DLD1 (cell line): ENCODE data around the gene CGB5.
"Not testable (repeated sequence)": the region's sequence is repeated elsewhere in the genome, so short reads cannot be mapped to it uniquely, and the experiment has no call there.

Source experiments
- in situ Hi-C: cut with HindIII; loops from 2 replicates; pipeline ENCODE4 v1.10.0; 2017; ENCODE audit warnings: low sequenced_read_pairs

Gene CGB5

GRCh38 chr19:49056902-49057596 lies 13.4 kb downstream of the CGB5 start:
- in situ Hi-C loops: not testable (repeated sequence)

DNA sequence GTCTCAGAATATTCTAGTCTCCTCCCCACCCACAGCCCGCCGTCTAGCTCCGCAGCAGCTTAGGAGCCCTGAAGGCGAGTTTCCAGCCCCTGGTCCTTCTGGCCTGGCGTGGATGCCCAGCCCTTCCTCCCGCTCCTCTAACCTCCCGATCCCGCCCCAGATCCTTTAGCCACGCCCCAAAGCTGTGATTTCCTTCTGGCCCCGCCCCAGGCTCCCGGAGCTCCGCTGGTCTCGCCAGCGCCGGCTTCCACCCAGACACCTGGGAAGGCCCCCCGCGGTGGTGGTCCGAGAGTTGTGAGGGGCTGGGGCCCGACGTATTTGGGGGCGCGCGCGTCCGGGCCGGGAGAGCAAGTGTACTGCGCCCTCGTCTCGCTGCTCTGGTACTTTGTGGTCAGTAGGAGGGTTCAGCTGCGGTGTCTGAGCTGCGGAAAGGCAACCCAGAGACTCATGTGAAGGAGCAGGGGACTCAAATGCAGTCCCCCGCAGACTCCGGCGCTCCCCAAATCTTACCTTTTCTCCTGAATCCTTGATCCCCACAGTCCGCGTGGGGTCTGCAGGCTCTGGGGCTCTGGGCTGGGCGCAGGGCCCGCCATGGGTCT lies 14.1 kb downstream of the CGB5 start, which contains the start of gene CGB7:
Gene CGB7 (minus strand): TSS at position 114 of the 599 bp plus-strand sequence. CDS start 2,374 bp downstream, outside the sequence.
- in situ Hi-C loops: no loop called here

DNA sequence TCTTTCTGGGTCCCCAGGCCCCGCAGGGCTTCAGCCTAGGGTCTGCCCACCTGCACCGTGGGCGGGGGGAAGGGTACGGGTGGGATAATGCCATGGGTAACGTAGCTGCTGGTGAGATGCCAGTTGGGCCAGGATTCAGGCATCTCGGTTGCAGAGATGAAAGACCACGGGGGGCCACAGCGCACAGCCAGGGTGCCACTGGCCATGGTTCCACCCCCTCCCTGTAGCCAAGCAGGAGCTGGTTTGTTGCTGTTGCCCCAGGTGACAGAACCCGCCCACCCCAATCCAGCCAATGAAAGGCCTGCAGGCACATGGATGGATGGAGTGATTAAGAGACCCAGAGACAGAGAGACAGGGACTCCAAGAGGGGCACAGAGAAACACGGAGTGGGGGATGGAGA lies 14.9 kb downstream of the CGB5 start:
- in situ Hi-C loops: no loop called here

DNA sequence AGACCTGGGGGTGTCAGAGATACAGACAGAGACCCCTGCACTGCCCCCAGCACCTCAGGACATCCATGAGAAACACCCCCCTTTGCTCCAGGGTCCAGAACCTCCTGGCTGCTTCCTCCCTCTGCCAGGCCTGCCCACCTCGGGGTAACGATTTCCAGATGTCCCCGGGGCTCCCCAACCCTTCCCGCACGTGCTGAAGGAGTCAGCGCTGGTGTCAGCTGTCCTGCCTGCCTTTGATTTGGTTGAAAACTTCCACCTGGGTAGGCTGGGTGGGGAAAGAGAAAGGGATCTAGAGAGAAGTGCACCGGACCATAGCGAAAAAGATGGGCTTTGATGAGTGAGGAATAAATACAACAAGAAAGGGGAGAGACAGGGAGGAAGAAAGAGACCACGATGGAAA lies 15.4 kb downstream of the CGB5 start:
- in situ Hi-C loops: no loop called here

- in situ Hi-C loops: no loop called here
These were observed 17.4 kb downstream of the CGB5 start for GRCh38 chr19:49061000-49061399.

DNA sequence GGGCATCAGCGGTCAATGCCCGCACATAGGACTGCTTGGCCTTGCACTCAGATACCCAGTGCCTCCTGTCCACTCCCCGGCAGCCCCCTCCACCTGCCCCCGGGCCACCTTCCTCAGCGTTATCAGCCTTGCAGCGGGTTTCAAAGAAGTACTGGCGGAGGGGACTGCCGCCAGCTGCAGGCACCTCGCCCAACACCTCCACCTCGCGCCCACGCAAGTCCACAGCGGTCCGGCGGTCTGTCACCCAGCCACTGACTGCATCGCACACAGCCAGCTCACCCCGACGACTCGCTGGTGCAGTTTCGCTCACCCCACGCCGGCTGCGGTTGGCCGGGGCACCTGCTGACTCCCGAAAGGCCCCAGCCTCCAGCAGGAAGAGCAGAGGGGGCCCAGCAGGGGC lies 17.8 kb downstream of the CGB5 start:
- in situ Hi-C loops: no loop called here

DNA sequence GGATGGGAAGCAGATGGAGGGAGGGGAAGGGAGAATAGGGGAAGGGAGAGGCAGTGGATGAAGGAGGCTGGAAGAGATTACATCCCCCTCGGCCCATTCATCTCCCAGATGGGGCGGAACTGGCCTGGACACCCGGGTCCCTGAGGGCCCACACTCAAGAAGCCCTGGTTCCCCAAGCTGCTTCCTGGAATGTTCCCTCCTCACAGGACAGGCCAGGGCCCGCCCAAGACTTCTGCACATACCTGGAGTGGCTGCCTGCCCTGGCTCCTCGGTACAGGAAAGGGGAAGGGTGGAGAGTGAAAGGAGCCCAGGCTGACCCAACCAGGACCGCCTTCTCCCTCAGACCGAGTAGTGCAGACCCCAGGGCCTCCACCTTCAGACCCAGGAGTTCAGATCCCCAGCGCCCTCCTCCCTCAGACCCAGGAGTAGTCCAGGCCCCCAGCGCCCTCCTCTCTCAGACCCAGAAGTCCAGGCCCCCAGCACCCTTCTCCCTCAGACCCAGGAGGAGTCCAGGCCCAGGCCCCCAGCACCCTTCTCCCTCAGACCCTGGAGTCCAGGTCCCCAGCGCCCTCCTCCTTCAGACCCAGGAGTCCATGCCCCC lies 20.5 kb downstream of the CGB5 start:
- in situ Hi-C loops: no loop called here

DNA sequence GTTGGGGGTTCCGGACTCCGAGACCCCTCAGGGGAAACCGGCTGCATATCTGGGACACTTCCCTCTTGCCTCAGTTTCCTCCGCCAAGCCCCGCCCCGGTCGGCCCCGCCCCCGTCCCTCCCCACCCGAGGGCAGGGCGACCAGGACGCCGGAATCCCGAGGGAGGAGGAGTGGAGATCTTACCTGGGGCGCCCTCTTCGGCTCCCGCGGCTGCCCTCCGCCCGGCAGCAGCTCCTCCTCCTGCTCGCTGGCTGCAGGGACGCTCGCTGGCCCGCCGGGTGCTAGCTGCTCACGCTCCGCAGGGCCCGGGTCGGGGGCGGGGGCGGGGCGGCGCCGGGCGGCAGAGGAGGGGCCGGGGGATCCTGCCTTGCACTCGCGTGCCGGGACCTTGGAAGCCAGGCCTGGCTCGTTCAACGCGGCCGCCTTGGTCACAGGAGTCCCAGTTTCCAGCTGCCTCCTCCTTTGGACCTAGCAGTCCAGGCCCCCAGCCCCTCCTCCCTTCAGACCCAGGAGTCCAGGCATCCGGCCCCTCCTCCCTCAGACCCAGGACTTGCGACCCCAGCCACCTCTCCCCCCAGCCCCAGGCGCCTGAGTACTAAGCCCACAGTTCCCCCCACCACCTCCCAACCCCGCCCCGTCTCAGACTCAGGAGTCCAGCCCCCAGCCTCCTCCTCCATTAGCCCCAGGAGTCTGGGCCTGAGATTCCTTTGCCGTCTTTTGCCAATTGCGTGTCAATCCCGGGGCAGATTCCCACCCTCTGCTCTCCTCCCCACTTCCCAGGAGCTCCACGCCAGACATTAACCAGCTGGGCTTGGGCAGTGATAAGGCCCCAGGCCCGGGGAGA lies 21.3 kb downstream of the CGB5 start, which contains the start of gene NTF4:
Gene NTF4 (minus strand): TSS at position 51 of the 844 bp plus-strand sequence. CDS start 2,821 bp downstream, outside the sequence.
- in situ Hi-C loops: no loop called here

- in situ Hi-C loops: no loop called here
These were observed 22.4 kb downstream of the CGB5 start for GRCh38 chr19:49065905-49066512.

- in situ Hi-C loops: no loop called here
These were observed 23.9 kb downstream of the CGB5 start for GRCh38 chr19:49067554-49067953.

DNA sequence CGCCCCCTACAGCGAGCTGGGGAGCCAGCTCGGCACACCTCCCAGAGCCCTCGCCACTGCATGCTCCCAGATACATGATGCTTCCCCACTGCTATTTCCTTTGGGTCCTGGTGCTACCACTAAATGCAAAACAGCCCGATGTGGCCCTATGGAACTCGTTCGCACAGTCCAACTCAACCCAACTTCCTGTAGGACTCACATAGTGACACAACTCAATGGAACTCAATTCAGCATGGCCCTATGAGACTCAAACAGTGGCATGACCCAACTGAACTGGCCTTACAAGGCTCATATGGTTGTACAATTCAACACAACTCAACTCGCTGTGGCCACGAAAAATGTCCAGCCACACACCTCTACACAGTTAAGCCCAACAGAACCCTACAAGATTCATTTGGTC lies 25.4 kb downstream of the CGB5 start:
- in situ Hi-C loops: no loop called here

- in situ Hi-C loops: no loop called here
These were observed 26.8 kb downstream of the CGB5 start for GRCh38 chr19:49070416-49070815.

DNA sequence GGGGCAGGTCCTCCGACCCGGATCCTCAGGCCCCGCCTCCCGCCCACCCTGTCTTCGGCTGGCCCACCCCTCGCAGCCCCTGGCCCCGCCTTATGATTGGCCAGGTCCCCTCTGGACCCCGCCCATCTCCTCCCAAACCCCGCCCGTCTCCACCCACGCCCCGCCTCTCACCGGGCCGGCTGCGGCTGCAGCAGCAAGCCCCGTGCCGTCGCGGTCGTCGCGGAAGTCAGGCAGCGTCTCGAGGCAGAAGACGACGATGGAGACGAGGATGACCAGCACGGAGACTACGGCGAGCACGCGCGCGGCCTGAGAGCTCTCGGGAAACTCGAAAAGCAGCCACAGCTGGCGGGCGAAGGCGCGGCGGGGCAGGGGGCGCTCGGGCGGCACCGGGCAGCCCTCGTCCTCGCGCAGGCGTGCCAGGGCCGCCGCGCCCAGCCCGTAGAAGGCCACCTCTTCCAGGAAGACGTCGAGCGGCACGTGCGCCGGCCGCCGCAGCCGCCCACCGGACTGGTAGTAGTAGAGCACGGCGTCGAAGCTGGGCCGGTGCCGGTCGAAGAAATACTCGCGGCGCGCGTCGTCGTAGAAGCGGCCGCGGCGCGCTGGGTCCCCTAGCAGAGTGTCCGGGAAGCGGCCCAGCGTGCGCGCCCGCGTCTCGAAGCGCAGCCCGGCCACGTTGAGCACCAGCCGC lies 28.4 kb downstream of the CGB5 start:
- in situ Hi-C loops: no loop called here

- in situ Hi-C loops: no loop called here
These were observed 30.1 kb downstream of the CGB5 start for GRCh38 chr19:49073514-49074378.

DNA sequence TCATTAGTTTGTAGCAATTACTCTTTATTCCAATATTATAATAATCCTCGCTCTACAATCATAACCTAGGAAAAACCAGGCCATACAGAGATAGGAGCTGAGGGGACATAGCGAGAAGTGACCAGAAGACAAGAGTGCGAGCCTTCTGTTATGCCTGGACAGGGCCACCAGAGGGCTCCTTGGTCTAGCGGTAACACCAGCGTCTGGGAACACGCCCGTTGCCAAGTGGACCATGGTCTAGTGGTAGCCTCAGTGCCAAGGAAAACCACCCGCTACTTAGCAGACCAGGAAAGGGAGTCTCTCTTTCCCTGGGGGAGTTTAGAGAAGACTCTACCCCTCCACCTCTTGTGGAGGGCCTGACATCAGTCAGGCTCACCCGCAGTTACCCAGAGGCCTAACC lies 31.2 kb downstream of the CGB5 start:
- in situ Hi-C loops: not testable (repeated sequence)

DNA sequence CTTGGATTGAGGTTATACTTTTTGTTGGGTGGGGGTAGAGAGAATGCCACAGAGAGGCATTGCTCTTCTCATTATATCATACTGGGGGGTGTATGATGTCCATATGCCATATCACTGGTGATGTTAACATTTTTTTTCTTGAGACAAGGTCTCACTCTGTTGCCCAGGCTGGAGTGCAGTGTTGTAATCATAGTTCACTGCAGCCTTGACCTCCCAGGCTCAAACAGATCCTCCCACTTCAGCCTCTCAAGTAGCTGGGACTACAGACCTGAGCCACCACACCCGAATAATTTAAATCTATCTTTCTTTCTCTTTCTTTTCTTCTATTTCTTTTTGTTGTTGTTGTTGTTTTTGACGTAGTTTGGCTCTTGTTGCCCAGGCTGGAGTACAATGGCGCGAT lies 36.7 kb downstream of the CGB5 start:
- in situ Hi-C loops: no loop called here

- in situ Hi-C loops: no loop called here
These were observed 37.6 kb downstream of the CGB5 start for GRCh38 chr19:49081273-49081672.

DNA sequence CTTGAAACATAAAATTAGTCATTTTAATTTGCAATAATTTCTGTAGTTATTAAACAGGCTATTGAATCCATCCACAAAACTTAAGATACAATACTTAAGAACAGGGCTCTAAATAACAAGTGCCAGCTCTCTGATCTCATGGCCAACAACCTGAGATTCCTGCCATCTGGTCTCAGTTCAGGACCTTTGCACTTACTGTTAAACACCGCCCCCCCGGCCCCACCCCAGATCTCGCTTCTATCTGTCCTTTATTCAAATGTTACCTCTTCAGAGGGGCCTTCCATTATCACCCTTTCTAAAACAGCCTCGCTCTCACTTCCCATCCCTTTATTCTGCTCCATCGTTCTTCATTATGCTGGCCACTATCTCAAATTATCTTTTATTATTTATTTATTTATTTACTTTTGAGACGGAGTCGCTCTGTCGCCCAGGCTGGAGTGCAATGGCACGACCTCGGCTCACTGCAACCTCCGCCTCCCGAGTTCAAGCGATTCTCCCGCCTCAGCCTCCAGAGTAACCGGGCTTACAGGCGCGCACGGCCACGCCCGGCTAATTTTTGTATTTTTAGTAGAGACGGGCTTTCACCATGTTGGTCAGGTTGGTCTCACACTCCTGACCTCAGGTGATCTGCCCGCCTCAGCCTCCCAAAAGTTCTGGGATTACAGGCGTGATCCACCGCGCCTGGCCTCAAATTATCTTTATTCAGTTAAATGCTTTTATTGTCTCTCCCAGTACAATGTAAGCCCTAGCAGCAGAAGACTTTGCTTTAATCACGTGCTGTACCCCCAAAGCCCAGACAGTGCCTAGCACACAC lies 40.8 kb downstream of the CGB5 start:
- in situ Hi-C loops: no loop called here
